HG03095 (cell line): ENCODE results near the gene ARHGEF39.
A peak's percentile ranks its signal among the peaks of the same experiment; 100 is the strongest.
"Not testable (repeated sequence)": the region's sequence is repeated elsewhere in the genome, so short reads cannot be mapped to it uniquely, and the experiment has no call there.

Source experiments
- ATAC-seq: cut with Tn5 transposase; IDR thresholded peaks from one replicate; pipeline ENCODE4 v1.9.1; 2021; ENCODE audit warnings: moderate library complexity; ENCODE audit not compliant: unreplicated experiment

Gene ARHGEF39

GRCh38 chr9:35653611-35654010 is 11.4 kb downstream of the ARHGEF39 start:
- no peak for ATAC-seq

GRCh38 chr9:35652829-35653209 is 12.2 kb downstream of the ARHGEF39 start:
- no peak for ATAC-seq

DNA sequence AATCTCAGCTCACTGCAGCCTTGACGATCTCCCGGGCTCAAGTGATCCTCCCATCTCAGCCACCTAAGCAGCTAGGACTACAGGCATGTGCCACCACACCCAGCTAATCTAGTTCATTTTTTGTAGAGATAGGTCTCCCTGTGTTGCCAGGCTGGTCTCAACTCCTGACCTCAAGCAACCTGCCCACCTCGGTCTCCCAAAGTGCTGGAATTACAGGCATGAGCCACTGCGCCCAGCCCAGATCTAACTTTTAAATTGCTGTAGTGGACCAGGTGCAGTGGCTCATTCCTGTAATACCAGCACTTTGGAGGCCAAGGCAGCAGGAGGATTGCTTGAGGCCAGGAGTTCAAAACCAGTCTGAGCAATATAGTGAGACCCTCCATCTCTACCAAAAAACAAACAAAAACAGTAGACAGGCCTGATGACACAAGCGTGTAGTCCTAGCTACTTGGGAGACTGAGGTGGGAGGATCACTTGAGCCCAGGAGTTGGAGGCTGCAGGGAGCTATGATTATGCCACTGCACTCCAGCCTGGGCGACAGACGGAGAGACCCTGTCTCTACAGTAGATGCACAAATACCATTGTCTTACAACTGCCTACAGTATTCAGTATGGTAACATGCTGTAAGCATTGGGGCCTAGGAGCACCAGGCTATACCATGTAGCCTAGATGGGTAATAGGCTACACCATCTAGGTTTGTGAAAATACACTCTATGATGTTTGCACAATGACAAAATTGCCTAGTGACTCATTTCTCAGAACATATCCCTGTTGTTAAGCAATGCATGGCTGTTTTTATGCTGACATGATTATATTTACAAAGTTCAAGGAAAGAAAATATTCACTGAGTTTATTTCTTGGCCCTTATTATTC is 12.8 kb downstream of the ARHGEF39 start:
- ATAC-seq = no peak

- no peak for ATAC-seq
Measured at GRCh38 chr9:35650341-35651158, 14.4 kb downstream of the ARHGEF39 start, which contains the start of gene SIT1. Gene SIT1 (minus strand): TSS chr9:35650931. CDS start chr9:35650853, 78 bp downstream.

DNA sequence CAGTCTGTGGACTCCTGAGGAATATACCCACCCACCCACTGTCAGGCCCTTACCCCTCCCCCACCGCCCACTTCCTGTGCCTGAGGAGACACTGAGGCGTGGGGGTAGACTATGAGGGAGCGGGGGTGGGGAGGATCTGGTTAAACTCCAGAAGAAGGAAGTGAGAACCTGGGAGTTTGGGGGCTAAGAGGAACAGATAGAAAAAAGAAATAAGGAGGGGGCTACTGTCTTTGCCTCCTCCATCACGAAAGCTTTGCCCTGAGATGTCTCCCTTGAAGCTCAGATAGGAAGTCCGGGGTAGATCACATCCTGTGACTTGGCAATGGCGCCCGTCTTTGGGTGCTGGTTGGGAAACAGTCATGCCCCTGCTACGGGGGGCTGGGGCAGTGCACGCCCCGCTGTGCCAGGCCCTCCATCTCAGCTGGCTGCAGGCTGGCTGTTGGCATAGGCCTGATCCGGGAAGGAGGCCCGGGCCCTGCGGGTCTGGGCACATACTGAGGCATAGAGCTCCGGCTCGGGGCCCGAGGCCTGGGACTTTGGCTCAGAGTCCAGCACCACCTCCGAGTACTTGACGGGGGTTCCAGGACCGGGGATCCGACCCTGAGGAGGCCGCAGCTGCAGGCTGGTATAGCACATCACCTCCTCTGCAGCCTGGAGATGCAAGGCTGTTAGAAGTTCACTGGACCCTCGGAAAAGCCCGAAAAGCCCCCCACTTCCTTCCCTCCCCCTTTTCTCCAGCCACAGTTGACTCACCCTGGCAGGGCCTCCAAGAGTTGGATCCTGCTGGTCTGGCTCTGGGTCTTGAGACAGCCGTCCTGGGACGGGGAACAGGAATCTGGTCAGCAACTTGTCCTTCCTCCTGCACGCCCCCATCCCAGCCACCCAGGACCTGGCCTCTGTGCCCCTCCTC is 15.3 kb downstream of the ARHGEF39 start:
- no peak for ATAC-seq

- peak; percentile 68 for ATAC-seq
Measured at GRCh38 chr9:35646533-35647265, 18.3 kb downstream of the ARHGEF39 start.

GRCh38 chr9:35646153-35646532 is 18.9 kb downstream of the ARHGEF39 start:
- ATAC-seq = no peak

GRCh38 chr9:35645736-35646135 is 19.3 kb downstream of the ARHGEF39 start:
- not testable (repeated sequence) for ATAC-seq

- no peak for ATAC-seq
Measured at GRCh38 chr9:35643046-35643445, 21.9 kb downstream of the ARHGEF39 start.

DNA sequence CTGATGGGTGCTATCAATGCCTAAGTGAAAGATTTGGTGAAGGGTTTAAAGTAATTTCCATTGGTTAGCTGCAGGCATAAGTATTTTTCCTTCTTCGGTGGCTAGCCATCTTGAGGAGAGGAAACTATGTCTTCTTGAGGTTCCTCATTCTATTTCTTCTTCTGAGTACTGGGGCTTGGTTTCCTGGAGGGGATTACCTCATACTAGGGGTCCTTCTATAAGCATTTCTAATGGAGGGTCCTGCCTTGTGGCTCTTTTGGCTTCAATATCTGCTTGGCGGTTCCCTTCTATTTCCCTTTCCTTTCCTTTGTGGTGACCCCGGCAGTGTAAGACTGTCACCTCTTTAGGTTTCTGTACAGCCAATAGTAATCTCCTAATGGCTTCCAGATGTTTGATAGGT is 23.5 kb downstream of the ARHGEF39 start:
- ATAC-seq = not testable (repeated sequence)

DNA sequence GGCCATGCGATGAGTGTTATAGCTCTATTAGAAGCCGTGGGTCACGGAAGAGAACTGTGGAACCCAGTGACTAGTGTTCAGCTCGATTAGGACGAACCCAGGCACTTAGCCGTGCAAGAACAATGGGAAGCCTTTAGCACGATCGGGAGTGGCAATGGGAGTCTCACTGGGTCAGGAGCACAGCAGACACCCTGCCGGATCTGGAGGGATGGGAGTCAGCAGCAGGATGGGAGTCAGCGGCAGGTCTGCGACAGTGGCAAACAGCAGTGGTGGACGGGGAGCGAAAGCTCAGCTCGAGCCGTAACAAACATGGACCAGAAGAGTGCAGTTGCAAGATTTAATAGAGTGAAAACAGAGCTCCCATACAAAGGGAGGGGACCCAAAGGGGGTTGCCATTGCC is 24.6 kb downstream of the ARHGEF39 start:
- not testable (repeated sequence) for ATAC-seq

DNA sequence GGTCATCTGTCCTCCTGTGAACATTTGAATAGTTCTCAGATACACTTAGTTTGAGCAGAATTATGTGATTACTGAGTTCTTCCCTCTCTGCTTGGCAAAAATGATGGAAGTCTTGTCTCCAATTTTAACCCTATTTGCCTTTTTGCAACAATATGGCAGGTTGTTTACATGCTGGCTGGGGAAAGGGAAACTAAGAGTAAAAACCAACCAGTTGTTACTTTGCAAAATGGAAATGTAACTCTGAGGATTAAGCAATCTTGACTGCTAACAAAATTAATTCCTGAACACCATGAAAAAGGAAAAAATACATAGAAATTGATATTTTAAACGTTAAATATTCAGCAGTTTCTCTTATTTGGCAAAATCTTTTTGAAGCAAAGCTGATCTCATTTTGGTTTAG is 25.4 kb downstream of the ARHGEF39 start:
- ATAC-seq = no peak

GRCh38 chr9:35639225-35639624 is 25.8 kb downstream of the ARHGEF39 start:
- not testable (repeated sequence) for ATAC-seq

DNA sequence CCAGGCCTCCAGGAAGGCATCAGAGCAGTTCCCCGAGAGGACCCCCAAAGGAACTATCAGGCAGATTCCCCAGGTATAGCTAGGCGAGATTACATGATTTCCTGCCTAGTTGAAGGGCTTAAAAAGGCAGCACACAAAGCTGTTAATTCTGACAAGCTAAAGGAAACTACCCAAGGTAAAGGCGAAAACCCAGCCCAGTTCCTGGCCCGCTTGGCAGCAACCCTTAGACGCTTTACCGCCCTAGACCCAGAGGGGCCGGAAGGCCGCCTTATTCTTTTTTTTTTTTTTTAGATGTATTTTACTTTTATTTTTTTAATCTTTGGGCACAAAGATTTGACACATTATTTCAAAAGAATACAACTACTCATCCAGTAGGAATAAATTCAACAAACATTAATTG is 26.2 kb downstream of the ARHGEF39 start:
- ATAC-seq = not testable (repeated sequence)

GRCh38 chr9:35637427-35637955 is 27.5 kb downstream of the ARHGEF39 start:
- not testable (repeated sequence) for ATAC-seq

- not testable (repeated sequence) for ATAC-seq
Measured at GRCh38 chr9:35636877-35637246, 28.1 kb downstream of the ARHGEF39 start.

DNA sequence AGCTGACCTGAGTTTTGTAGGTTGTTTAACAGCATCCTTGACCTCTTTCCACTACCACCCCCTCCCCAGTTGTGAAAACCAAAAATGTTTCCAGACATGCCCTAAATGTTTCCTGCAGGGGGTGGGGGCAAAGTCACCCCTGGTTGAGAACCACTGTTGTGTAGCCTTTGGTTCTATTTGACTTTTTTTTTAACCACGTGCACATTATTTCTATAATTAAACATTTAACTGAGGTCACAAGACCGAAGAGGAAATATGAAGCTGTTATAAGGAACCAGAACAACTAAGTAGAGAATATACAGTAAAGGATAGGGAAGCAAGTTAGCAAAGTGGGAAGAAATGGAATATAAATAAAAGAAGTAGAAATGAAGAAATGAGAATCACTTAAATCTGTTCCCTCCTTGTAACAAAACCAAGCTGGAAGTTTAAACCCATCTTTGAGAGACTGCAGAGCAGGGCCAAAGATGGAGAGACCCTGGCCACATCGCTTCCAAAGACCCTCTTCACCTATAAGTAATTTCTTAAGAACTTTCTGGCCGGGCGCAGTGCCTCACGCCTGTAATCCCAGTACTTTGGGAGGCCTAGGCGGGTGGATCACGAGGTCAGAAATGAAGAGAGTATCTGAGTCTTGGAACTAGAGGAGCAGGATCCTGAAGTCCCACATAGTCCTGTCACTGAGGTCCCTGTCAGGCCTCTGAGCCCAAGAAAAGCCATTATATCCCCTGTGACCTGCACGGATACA is 28.7 kb downstream of the ARHGEF39 start:
- ATAC-seq = no peak

DNA sequence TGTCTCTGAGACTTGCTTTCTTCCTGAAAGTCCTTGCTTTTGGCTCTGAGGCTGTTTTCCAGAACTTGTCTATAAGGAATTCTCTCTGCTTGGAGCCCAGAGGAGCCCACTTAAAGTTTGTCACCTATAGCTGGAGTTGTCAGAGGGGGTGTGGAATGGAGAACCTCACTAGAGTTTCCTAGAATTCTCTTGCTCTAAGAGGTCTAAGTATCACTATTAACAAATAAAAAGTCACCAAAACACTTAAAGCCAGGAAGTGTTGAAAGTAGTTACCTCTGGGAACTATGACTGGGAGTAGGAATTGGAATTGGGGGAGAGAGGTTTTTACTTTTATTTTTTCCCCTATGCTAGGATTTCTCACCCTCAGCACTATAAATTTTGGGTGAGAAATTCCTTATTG is 29.3 kb downstream of the ARHGEF39 start:
- ATAC-seq = no peak

- no peak for ATAC-seq
Measured at GRCh38 chr9:35629597-35629996, 35.4 kb downstream of the ARHGEF39 start.
